ENCODE results near the gene SLCO2A1. TPM values are rescaled to one million over a fixed set of nuclear protein-coding genes. Genes with fewer than 3 reads are reported as not detected.

Gene SLCO2A1
- total and polyA plus RNA-seq, 2 donors (not counting 1 experiment from before 2014, with no cell fraction given), result not detected

DNA sequence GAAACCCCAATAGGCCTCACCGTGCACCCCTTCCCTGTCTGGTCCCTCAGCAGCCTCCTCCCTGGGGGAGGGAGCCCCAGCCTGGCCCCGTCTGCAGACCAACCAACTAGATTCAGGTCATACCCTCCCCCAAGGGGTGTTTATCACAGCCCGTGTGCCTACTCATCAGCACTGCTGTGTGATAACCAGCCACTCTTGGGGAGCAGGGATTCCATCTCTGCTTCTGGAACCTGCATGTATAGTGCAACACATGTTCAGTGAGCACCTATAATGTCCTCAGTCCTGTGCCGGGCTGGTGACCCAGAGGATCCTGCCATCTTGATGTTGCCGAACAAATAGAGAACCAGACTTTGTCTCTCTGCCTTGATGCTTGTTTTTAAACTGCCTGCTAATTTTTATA is 6.6 kb upstream of the SLCO2A1 start:
- peaks cover 0 to 4% (median 0%) of the 10 kb centered on the region in 3 donors for H3K9me3 ChIP-seq (ENCODE audit: control extremely low read depth in 1 of 3, control insufficient read depth in 2 of 3, insufficient read depth in 1 of 3, low read length in 2 of 3)
- H3K36me3 ChIP-seq (replicated peaks in 1 of 2; ENCODE audit: control extremely low read depth in 1 of 2, control insufficient read depth in 1 of 2, extremely low read depth in 1 of 2, insufficient read depth in 2 of 2, low read length in 1 of 2), result no peaks in the 10 kb centered on the region
- 92% methylated on average over 4 of the region's 5 CpGs for WGBS (ENCODE audit: insufficient coverage)
- no peak overlapping the region for H3K27ac ChIP-seq (ENCODE audit: low read length in 2 of 2)
- H4K20me1 ChIP-seq (ENCODE audit: control insufficient read depth, insufficient read depth, low read length, poor library complexity, severe bottlenecking), result no peaks in the 10 kb centered on the region
- H3K4me2 ChIP-seq (replicated peaks; ENCODE audit: low read depth, low read length, poor library complexity, severe bottlenecking), result no peak overlapping the region
- H3K4me1 ChIP-seq (ENCODE audit: control insufficient read depth in 2 of 2, insufficient read depth in 2 of 2, low read length in 2 of 2), result no peaks in the 10 kb centered on the region
- Mint-ChIP-seq H3K4me1 (no peaks in the 10 kb centered on the region), H3K27me3 (peaks cover 24% of the 10 kb centered on the region), H3K4me3 (no peak overlapping the region), H3K9me3 (ENCODE audit: insufficient read depth) (no peaks in the 10 kb centered on the region), H3K27ac (no peak overlapping the region)
- H2AFZ ChIP-seq (ENCODE audit: insufficient read depth, low read depth, low read length, poor library complexity, severe bottlenecking), result no peak overlapping the region
- ChIA-PET CTCF (no interaction called here), POLR2A (no interaction called here)
- no peaks in the 10 kb centered on the region for H3K79me2 ChIP-seq (ENCODE audit: control insufficient read depth, insufficient read depth, low read length)
- no peak overlapping the region for H3K9ac ChIP-seq (ENCODE audit: low read length)
- DNase-seq (no peak), ATAC-seq (ENCODE audit: low read depth) (no peak)
- intact Hi-C loops (cut with micrococcal nuclease), result no loop called here
- no peak overlapping the region for H3K4me3 ChIP-seq (ENCODE audit: control extremely low read depth in 1 of 5, extremely low read depth in 1 of 5, insufficient read depth in 1 of 5, low read depth in 2 of 5, low read length in 4 of 5)
- no peak for TF ChIP-seq EZH2 (IDR thresholded peaks at IDR 0.05; ENCODE audit: borderline replicate concordance, insufficient read depth, low read depth, low read length, poor library complexity, severe bottlenecking)
- TF ChIP-seq, protein P1, sequence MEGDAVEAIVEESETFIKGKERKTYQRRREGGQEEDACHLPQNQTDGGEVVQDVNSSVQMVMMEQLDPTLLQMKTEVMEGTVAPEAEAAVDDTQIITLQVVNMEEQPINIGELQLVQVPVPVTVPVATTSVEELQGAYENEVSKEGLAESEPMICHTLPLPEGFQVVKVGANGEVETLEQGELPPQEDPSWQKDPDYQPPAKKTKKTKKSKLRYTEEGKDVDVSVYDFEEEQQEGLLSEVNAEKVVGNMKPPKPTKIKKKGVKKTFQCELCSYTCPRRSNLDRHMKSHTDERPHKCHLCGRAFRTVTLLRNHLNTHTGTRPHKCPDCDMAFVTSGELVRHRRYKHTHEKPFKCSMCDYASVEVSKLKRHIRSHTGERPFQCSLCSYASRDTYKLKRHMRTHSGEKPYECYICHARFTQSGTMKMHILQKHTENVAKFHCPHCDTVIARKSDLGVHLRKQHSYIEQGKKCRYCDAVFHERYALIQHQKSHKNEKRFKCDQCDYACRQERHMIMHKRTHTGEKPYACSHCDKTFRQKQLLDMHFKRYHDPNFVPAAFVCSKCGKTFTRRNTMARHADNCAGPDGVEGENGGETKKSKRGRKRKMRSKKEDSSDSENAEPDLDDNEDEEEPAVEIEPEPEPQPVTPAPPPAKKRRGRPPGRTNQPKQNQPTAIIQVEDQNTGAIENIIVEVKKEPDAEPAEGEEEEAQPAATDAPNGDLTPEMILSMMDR (IDR thresholded peaks at IDR 0.05), result no peak
- H3K27me3 ChIP-seq (replicated peaks in 1 of 4; ENCODE audit: control extremely low read depth in 1 of 4, control insufficient read depth in 3 of 4, insufficient read depth in 4 of 4, low read length in 3 of 4), result peaks cover 0 to 4% (median 1%) of the 10 kb centered on the region in 4 experiments

DNA sequence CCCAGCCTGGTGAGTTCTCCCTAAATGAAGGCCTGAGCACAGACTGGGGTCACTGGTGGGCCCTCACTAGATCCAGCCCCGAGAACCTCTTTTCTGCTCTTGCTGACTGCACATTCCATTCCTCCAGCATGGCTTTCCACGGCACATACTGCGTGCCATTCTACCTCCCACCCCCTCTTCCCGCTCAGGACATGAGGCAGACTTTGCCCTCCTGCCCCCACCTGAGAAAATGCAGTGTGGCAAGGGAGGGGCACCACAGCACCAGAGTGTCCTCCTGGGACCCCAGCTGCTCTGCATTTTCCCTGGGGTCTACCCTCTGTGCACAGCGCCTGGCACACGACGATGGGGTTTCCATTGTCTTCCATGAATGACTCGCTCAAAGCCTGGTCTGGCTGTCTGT is 6.1 kb upstream of the SLCO2A1 start:
- Histone ChIP-seq H3K9me3 (ENCODE audit: control extremely low read depth in 1 of 3, control insufficient read depth in 2 of 3, insufficient read depth in 1 of 3, low read length in 2 of 3) (peaks cover 0 to 4% (median 0%) of the 10 kb centered on the region in 3 donors), H3K4me2 (replicated peaks; ENCODE audit: low read depth, low read length, poor library complexity, severe bottlenecking) (no peak overlapping the region), H4K20me1 (ENCODE audit: control insufficient read depth, insufficient read depth, low read length, poor library complexity, severe bottlenecking) (no peaks in the 10 kb centered on the region), H3K9ac (ENCODE audit: low read length) (no peak overlapping the region), H3K27ac (ENCODE audit: low read length in 2 of 2) (no peak overlapping the region), H3K36me3 (replicated peaks in 1 of 2; ENCODE audit: control extremely low read depth in 1 of 2, control insufficient read depth in 1 of 2, extremely low read depth in 1 of 2, insufficient read depth in 2 of 2, low read length in 1 of 2) (no peaks in the 10 kb centered on the region), H3K79me2 (ENCODE audit: control insufficient read depth, insufficient read depth, low read length) (no peaks in the 10 kb centered on the region), H3K27me3 (replicated peaks in 1 of 4; ENCODE audit: control extremely low read depth in 1 of 4, control insufficient read depth in 3 of 4, insufficient read depth in 4 of 4, low read length in 3 of 4) (peaks cover 0 to 7% (median 1%) of the 10 kb centered on the region in 4 experiments), H3K4me3 (ENCODE audit: control extremely low read depth in 1 of 5, extremely low read depth in 1 of 5, insufficient read depth in 1 of 5, low read depth in 2 of 5, low read length in 4 of 5) (no peak overlapping the region), H2AFZ (ENCODE audit: insufficient read depth, low read depth, low read length, poor library complexity, severe bottlenecking) (no peak overlapping the region), H3K4me1 (ENCODE audit: control insufficient read depth in 2 of 2, insufficient read depth in 2 of 2, low read length in 2 of 2) (no peaks in the 10 kb centered on the region)
- H3K9me3 Mint-ChIP-seq (ENCODE audit: insufficient read depth), result no peaks in the 10 kb centered on the region
- peaks cover 28% of the 10 kb centered on the region for H3K27me3 Mint-ChIP-seq
- TF ChIP-seq EZH2 (IDR thresholded peaks at IDR 0.05; ENCODE audit: borderline replicate concordance, insufficient read depth, low read depth, low read length, poor library complexity, severe bottlenecking), result no peak
- TF ChIP-seq, protein P1 (IDR thresholded peaks at IDR 0.05), result no peak
- H3K27ac Mint-ChIP-seq, result no peak overlapping the region
- no peak overlapping the region for H3K4me3 Mint-ChIP-seq
- ATAC-seq (ENCODE audit: low read depth) (no peak), DNase-seq (no peak)
- H3K4me1 Mint-ChIP-seq, result no peaks in the 10 kb centered on the region
- intact Hi-C loops (cut with micrococcal nuclease), result no loop called here
- 89% methylated on average over 6 of the region's 8 CpGs for WGBS (ENCODE audit: insufficient coverage)
- ChIA-PET CTCF (no interaction called here), POLR2A (no interaction called here)
